Stomach (tissue), 9 donors: ENCODE data around the gene ERBB4. TPM values are rescaled to one million over a fixed set of nuclear protein-coding genes. Genes with fewer than 3 reads are reported as not detected.

ENCODE experiments used
- DNase-seq, 2 donors: peaks; one replicate each; pipeline versions ENCODE4 v3.0.0 to v3.0.0-alpha.2; 2013 to 2019
- H3K27ac ChIP-seq, 5 donors: fragments of 200-600 bp in 4 of 5; sonication (generic) in 4 of 5; one replicate each; pipeline ENCODE4 v1.5.1; 2013 to 2019; ENCODE audit warnings: mild to moderate bottlenecking in 1 of 5, moderate library complexity in 1 of 5
- H3K27me3 ChIP-seq, 3 donors: fragments of 200-600 bp; sonication (generic); one replicate each; pipeline ENCODE4 v1.5.1; 2017 to 2019; ENCODE audit warnings: mixed run types in 1 of 3
- H3K36me3 ChIP-seq, 4 donors: fragments of 200-600 bp; sonication (generic); 1 replicate in 3 of 4; 2 replicates in 1 of 4; pipeline ENCODE4 v1.5.1; 2016 to 2019
- H3K4me1 ChIP-seq, 4 donors: fragments of 200-600 bp; sonication (generic); one replicate each; pipeline ENCODE4 v1.5.1; 2016 to 2019
- H3K4me3 ChIP-seq, 4 donors: fragments of 200-600 bp; sonication (generic) in 3 of 4; one replicate each; pipeline ENCODE4 v1.5.1; 2016 to 2019; ENCODE audit warnings: mild to moderate bottlenecking in 1 of 4
- H3K9me3 ChIP-seq, 4 donors: fragments of 200-600 bp; sonication (generic); one replicate each; pipeline ENCODE4 v1.5.1; 2016 to 2019
- CTCF ChIP-seq, 7 experiments: fragments of 450-650 bp in 4 of 7; fragments of 200-600 bp in 3 of 7; sonication (generic) in 3 of 7; IDR thresholded peaks; one replicate each; pipeline ENCODE4 v1.5.1; 2016 to 2019; ENCODE audit warnings: antibody characterized with exemption in 7 of 7, control low read depth in 2 of 7, mild to moderate bottlenecking in 1 of 7
- EP300 ChIP-seq: sonication (generic); formaldehyde crosslinking; IDR thresholded peaks from one replicate; pipeline ENCODE4 v1.6.1; 2017; ENCODE audit warnings: antibody characterized with exemption
- POLR2A ChIP-seq, 4 donors: fragments of 450-650 bp; IDR thresholded peaks; one replicate each; pipeline ENCODE4 v1.6.1; 2016; ENCODE audit warnings: antibody characterized with exemption in 4 of 4, control low read depth in 2 of 4, mild to moderate bottlenecking in 1 of 4, moderate library complexity in 1 of 4
- POLR2AphosphoS5 ChIP-seq, 3 donors: sonication (generic); formaldehyde crosslinking; IDR thresholded peaks; one replicate each; pipeline ENCODE4 v1.6.1; 2016; ENCODE audit warnings: antibody characterized with exemption in 3 of 3
- WGBS, 5 donors: extraction: QIAGEN DNeasy Blood & Tissue Kit in 3 of 5; methylation state at CpG; one replicate each; pipeline versions ENCODE4 v1.1.5 to v1.1.7; 2013 to 2018; 5-methylcytosine and 5-hydroxymethylcytosine counted together
- intact Hi-C: fragments of 100-400 bp; cut with DNase I; formaldehyde crosslinking; loops from one replicate; pipeline ENCODE4 v1.15.1; 2023; ENCODE audit warnings: low total_unique reads
- polyA plus RNA-seq, 3 donors: library from polyadenylated mRNA; stranded (reverse); fragments of 200-250 nt; gene quantifications; one replicate each; pipeline ENCODE4 v1.2.3, GENCODE V29; 2013
- total RNA-seq, 5 donors: library from RNA; depleted of rRNA; stranded (reverse); fragments of >200 nt; gene quantifications; one replicate each; pipeline versions ENCODE4 v1.1.0 to v1.2.3, GENCODE V29; 2014 to 2016
- donor health status: healthy with polysubstance abuse.
- donor health status: Bipolar disorder and iron deficiency.
- donor health status: healthy.

ERBB4 gene
- total and polyA plus RNA-seq, 8 donors, result 0.12 to 2.5 (median 0.45) TPM; not detected in 1

DNA sequence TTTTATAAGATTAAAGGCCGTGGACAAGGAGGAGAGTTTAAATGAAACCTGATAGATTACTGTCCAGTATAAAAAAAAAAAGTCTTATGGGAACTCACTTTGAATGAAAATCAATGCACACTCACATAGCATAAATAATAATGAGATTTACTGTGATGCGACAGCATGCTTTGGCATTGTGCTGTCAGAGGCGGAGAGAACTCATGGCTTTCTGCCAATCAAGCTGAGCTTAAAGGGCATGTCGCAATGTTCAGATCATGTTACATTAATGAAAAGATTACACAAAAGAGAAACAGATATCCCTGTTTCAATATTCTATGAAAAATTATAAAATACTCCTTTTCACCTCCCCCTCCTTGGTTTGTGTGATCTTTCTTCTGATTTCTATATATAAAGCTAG lies 310.8 kb downstream of the ERBB4 start:
- no peak for TF ChIP-seq POLR2AphosphoS5 (IDR thresholded peaks at IDR 0.05)
- no peak for TF ChIP-seq CTCF (IDR thresholded peaks at IDR 0.05)
- no peak for TF ChIP-seq POLR2A (IDR thresholded peaks at IDR 0.05)
- no peak for TF ChIP-seq EP300
- H3K27me3 ChIP-seq, result no peaks in the 10 kb centered on the region
- no peak overlapping the region for H3K4me3 ChIP-seq
- peak; percentile 58 to 63 for DNase-seq
- intact Hi-C loops, result no loop called here
- 20 to 40% (median 21%) methylated on average over 4 of the region's 4 CpGs for WGBS, 5 donors
- H3K27ac ChIP-seq, result no peak overlapping the region
- no peaks in the 10 kb centered on the region for H3K36me3 ChIP-seq
- no peaks in the 10 kb centered on the region for H3K9me3 ChIP-seq
- H3K4me1 ChIP-seq, result peaks cover 0 to 13% (median 4%) of the 10 kb centered on the region in 4 donors

- no peak for TF ChIP-seq POLR2A (IDR thresholded peaks at IDR 0.05)
- TF ChIP-seq POLR2AphosphoS5 (IDR thresholded peaks at IDR 0.05), result no peak
- no peak for TF ChIP-seq EP300
- no peak for TF ChIP-seq CTCF (IDR thresholded peaks at IDR 0.05)
- 79 to 98% (median 89%) methylated on average over 1 of the region's 1 CpG for WGBS, 5 donors
- Histone ChIP-seq H3K27me3 (no peaks in the 10 kb centered on the region), H3K36me3 (no peaks in the 10 kb centered on the region), H3K4me1 (peaks cover 0 to 13% (median 4%) of the 10 kb centered on the region in 4 donors), H3K27ac (no peak overlapping the region), H3K4me3 (no peak overlapping the region), H3K9me3 (no peaks in the 10 kb centered on the region)
- DNase-seq, result no peak
- intact Hi-C loops, result no loop called here
Measured at GRCh38 chr2:212226114-212226513, 312.5 kb downstream of the ERBB4 start.

DNA sequence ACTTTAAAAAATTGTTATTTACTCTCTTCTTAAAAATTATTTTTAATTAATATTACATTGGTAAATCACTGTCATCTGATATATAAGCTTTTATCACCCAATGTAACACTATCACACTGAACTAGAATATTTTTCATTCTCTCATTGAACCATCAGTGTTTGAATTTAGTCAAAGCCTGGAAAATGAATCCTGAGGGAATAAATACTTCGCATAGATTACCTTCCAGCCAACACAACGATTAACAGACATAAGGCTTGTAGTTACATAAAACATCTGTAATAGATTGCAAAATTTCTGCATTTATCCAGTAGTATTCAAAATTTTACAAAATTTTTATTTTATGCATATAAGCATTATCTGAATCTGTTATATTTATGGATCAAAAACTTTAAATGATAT lies 314.9 kb downstream of the ERBB4 start:
- peaks cover 0 to 12% (median 4%) of the 10 kb centered on the region in 4 donors for H3K4me1 ChIP-seq
- no peaks in the 10 kb centered on the region for H3K9me3 ChIP-seq
- H3K27me3 ChIP-seq, result no peaks in the 10 kb centered on the region
- no peak overlapping the region for H3K4me3 ChIP-seq
- no peak for TF ChIP-seq POLR2A (IDR thresholded peaks at IDR 0.05)
- no peak for TF ChIP-seq EP300
- no peak for TF ChIP-seq POLR2AphosphoS5 (IDR thresholded peaks at IDR 0.05)
- no peak for TF ChIP-seq CTCF (IDR thresholded peaks at IDR 0.05)
- intact Hi-C loops, result no loop called here
- 75 to 87% (median 84%) methylated on average over 2 of the region's 2 CpGs for WGBS, 5 donors
- H3K27ac ChIP-seq, result no peak overlapping the region
- no peaks in the 10 kb centered on the region for H3K36me3 ChIP-seq
- DNase-seq, result no peak

DNA sequence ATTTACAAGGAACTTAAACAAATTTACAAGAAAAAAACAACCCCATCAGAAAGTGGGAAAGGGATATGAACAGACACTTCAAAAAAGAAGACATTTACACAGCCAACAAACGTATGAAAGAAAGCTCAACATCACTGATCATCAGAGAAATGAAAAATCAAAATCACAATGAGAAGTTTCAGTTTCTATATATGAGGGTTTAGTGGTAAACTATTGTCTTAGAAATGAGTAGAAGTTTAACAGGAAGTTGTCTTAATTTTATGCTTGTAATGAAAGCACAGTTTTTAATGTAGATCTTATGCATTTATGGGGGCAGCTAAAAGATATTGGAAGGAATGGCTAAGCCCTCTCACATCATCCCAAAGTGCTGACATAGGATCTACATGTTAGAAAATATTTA lies 325.4 kb downstream of the ERBB4 start:
- DNase-seq, result no peak
- Histone ChIP-seq H3K4me3 (no peak overlapping the region), H3K27ac (no peak overlapping the region), H3K36me3 (no peaks in the 10 kb centered on the region), H3K4me1 (no peaks in the 10 kb centered on the region), H3K27me3 (no peaks in the 10 kb centered on the region), H3K9me3 (no peaks in the 10 kb centered on the region)
- TF ChIP-seq POLR2AphosphoS5 (IDR thresholded peaks at IDR 0.05) (no peak), POLR2A (IDR thresholded peaks at IDR 0.05) (no peak), EP300 (no peak), CTCF (IDR thresholded peaks at IDR 0.05) (no peak)
- intact Hi-C loops, result no loop called here
- WGBS, 5 donors, result 59 to 72% (median 62%) methylated on average over 1 of the region's 1 CpG
